Posterior vena cava (tissue), 2 donors: ENCODE results near the gene APOBEC4. TPM values are rescaled to one million over a fixed set of nuclear protein-coding genes. Genes with fewer than 3 reads are reported as not detected.
"Not testable (repeated sequence)": the region's sequence is repeated elsewhere in the genome, so short reads cannot be mapped to it uniquely, and the experiment has no call there.

Experiments
- DNase-seq: peaks from one replicate; pipeline ENCODE4 v3.0.0-alpha.2; 2020; ENCODE audit warnings: low spot score
- intact Hi-C, 2 donors: fragments of 100-400 bp; cut with DNase I; formaldehyde crosslinking; loops; one replicate each; pipeline versions ENCODE4 v1.14.1 to v1.14.2; 2022 to 2023
- total RNA-seq, 2 donors: library from RNA; stranded (reverse); fragmentation: NEBNext Ultra II Directional; extraction: Animal tissue kit (Norgen Biotek cat#: 25700); gene quantifications; one replicate each; pipeline ENCODE4 v1.2.1, GENCODE V29; 2021
- donor health status: DM: yes; HTN: yes; CAD: no.
- donor health status: DM: yes; HTN: yes; CAD: no.

Gene APOBEC4
- total RNA-seq, 2 donors from 2014 or later, result not detected

GRCh38 chr1:183638649-183639387 lies 14.3 kb downstream of the APOBEC4 start:
- intact Hi-C loops, result no loop called here

DNA sequence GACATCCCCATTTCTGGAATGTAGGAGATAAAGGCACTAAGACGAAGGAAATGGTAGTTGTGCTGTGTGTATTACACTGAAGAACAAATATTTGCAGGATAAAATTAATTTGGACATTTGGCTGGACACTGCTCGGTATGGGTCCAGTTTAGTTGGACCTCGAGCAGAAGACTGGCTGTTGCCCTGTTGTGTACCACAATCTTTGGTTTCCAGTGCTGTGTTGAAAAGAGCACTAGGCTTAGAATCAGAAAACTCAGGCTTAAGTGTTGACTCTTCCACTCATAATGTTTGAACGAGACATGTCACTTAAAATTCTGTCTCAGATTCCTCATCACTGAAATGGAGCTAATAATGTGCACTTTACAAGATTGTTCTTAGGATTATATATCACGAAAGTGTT lies 16.3 kb downstream of the APOBEC4 start:
- no peak for DNase-seq
- intact Hi-C loops, result no loop called here

More at GRCh38 chr1:183638649-183639387, 14.3 kb downstream of the APOBEC4 start:
- no peak for DNase-seq

- intact Hi-C loops, result no loop called here
- no peak for DNase-seq
Observed at GRCh38 chr1:183636334-183636682, 16.8 kb downstream of the APOBEC4 start.

DNA sequence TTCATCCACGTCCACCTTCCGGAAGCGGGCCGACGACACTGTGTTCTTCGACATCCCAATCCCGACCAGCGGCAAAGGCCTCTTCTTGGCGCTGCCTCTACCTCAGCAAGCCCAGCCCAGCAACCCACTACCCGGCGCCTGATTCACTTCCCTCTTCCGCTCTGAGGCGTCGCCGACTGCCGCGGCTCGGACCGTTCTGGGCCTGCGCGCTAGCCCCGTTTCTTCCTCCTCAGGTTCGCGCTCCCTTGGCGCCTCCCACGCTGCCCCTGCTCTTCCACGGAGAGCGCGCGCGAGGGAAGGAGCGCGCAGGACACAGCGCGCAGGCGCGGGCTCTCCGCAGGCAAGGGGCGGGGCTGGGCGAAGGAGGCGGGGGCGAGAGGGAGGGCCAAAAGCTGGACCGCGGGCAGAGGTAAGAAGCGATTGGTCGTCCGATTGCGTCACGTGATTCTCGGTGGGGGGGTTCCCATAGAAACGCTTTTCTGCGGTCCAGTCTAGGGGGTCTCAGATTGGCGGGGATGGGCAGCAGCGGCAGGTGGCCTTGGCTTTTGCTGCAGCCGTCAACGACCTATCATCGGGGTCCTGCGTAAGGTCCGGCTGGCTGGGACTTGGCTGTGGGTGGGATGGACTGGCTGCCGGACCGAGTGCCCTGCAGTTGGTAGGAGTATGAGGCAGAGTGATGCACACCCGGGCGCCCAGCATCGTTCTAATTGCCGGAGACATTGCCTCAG lies 17.3 kb downstream of the APOBEC4 start, which contains the start of gene ARPC5:
Gene ARPC5 (minus strand): TSS at position 178 of the 728 bp plus-strand sequence. CDS start 124 bp downstream, at position 54.
- intact Hi-C loops, result no loop called here

DNA sequence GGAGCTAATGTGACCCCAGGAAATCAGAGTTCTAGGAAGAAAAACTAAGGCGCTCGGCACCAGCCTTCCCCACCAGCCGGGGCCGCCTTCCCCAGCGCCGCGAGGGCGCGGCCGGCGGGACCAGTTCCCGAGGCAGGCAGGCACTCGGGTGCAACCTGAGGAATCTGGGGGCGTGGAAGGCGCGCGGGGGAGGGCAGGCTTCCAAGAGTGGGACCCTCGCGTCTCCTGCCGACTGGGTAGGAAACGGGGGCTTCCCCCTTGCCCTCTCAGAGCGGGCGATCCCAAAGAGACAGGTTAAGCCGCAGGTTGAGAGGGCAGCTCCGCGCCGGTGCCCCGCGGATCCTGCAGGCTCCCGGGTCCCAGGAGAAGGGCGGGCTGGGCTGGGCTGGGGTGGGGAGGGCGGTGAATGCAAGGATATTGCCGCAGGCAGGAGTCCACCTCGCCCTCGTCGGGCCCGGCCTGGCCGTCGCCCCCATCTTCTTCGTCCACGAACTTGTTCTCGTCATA lies 18.0 kb downstream of the APOBEC4 start:
- DNase-seq, result peak; percentile 83
- intact Hi-C loops, result no loop called here

More for the DNA sequence above, 17.3 kb downstream of the APOBEC4 start, which contains the start of gene ARPC5:
- peak; percentile 99 for DNase-seq

GRCh38 chr1:183634429-183635065 lies 18.6 kb downstream of the APOBEC4 start:
- intact Hi-C loops, result no loop called here
- DNase-seq, result no peak

- no peak for DNase-seq
- intact Hi-C loops, result no loop called here
Observed at GRCh38 chr1:183633676-183634343, 19.3 kb downstream of the APOBEC4 start.

DNA sequence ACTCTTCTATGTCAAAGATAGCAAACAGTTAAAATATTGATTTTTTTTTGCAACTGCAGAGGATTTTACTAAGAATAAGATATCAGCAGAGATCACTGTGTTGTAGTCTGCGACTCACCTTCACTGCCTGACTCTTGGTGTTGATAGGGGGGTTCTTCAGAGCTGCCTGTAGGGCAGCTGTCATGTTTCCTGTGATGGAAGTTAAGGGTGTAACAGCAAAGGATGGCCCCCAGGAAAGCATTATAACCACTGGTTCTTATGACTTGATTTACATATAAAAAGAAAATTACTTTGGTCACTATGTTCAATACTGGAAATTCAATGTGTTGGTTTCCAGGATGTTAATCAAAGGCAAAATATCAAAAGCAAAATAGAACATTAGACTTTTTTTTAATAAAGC lies 20.2 kb downstream of the APOBEC4 start:
- intact Hi-C loops, result no loop called here
- DNase-seq, result no peak

DNA sequence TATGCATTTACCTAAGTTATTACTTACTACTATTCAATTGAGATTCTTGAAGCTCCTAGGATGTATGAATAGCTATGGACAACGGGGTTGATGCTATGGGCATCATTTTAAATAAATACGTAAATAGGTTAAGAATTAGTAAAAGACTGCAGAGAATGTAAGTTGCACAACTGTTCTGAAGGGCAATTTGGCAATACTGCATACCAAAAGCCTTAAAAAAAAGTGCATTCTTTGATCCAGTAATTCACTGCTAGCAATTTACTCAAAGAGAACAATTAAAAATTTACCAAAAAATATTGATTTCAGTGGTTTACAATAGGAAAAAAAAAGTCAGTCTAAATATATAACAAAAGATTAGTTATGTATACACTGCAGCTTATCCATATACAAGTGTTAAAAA lies 21.0 kb downstream of the APOBEC4 start:
- intact Hi-C loops, result no loop called here
- no peak for DNase-seq

GRCh38 chr1:183630748-183631147 lies 22.4 kb downstream of the APOBEC4 start:
- intact Hi-C loops, result no loop called here
- no peak for DNase-seq

- DNase-seq, result no peak
- intact Hi-C loops, result no loop called here
Observed at GRCh38 chr1:183628537-183628936, 24.6 kb downstream of the APOBEC4 start.

DNA sequence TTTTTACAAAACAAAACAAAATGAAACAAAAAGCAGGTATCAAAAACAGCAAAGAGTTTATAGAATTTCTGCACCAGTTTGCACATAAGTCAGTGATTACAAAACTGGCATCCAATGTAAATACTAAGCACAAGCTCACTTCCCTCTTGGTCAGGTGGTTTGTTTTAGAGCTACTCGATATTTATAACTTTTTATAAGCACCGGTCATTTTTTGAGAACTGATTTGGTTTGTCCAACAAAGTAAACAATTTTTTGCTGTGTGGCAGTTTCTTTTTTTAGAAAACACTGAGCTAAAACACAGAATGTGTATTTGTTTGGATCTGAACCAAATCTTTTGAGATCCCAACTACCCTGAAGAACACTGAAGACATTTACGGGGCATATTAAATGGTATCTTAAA lies 26.9 kb downstream of the APOBEC4 start:
- DNase-seq, intact Hi-C loops: not testable (repeated sequence)

GRCh38 chr1:183622884-183623785 lies 30.0 kb downstream of the APOBEC4 start:
- intact Hi-C loops, result no loop called here
- no peak for DNase-seq

GRCh38 chr1:183622013-183622412 lies 31.1 kb downstream of the APOBEC4 start:
- intact Hi-C loops, result no loop called here
- no peak for DNase-seq

GRCh38 chr1:183620311-183620710 lies 32.8 kb downstream of the APOBEC4 start:
- DNase-seq, result no peak
- intact Hi-C loops, result no loop called here

- DNase-seq, result no peak
- intact Hi-C loops, result no loop called here
Observed at GRCh38 chr1:183619781-183620180, 33.3 kb downstream of the APOBEC4 start.

- DNase-seq, intact Hi-C loops: not testable (repeated sequence)
Observed at GRCh38 chr1:183618202-183618601, 34.9 kb downstream of the APOBEC4 start.

- intact Hi-C loops, DNase-seq: not testable (repeated sequence)
Observed at GRCh38 chr1:183612975-183613374, 40.1 kb downstream of the APOBEC4 start.
